ENCODE measurements around the gene CERT1. TPM values are rescaled to one million over a fixed set of nuclear protein-coding genes. Genes with fewer than 3 reads are reported as not detected.
A peak's percentile ranks its signal among the peaks of the same experiment; 100 is the strongest.

CERT1 gene
- total RNA-seq, 5 donors from 2014 or later (not counting 1 experiment from before 2014, with no cell fraction given) = 35.7 to 39.4 (median 38.0) TPM

GRCh38 chr5:75522025-75522424, 10.6 kb upstream of the CERT1 start:
- ATAC-seq (replicated peaks in 1 of 4) = no peak
- Histone ChIP-seq H3K27ac (ENCODE audit: low read length) (no peak overlapping the region), H3K4me3 (ENCODE audit: control insufficient read depth in 1 of 2, extremely low read depth in 1 of 2, low read length in 1 of 2) (no peak overlapping the region), H3K9me3 (peaks cover 8% of the 10 kb centered on the region), H3K36me3 (ENCODE audit: control insufficient read depth in 2 of 2, extremely low read depth in 1 of 2, insufficient read depth in 1 of 2, low read length in 1 of 2) (no peaks in the 10 kb centered on the region), H3K4me1 (ENCODE audit: control insufficient read depth in 1 of 2, extremely low read depth in 1 of 2, insufficient read depth in 2 of 2, low read length in 2 of 2) (peaks cover 5 to 15% of the 10 kb centered on the region in 2 experiments), H3K27me3 (replicated peaks in 1 of 2; ENCODE audit: control insufficient read depth in 2 of 2, extremely low read depth in 1 of 2, insufficient read depth in 2 of 2, low read length in 1 of 2) (no peaks in the 10 kb centered on the region)
- Mint-ChIP-seq H3K9me3 (peaks cover 4 to 21% (median 15%) of the 10 kb centered on the region in 3 donors), H3K36me3 (peaks cover 38% of the 10 kb centered on the region), H3K4me1 (peaks cover 59 to 64% (median 62%) of the 10 kb centered on the region in 3 donors), H3K27ac (no peak overlapping the region), H3K27me3 (no peaks in the 10 kb centered on the region), H3K4me3 (no peak overlapping the region)
- ChIA-PET POLR2A (no interaction called here), CTCF (no interaction called here)
- DNase-seq = no peak

GRCh38 chr5:75521195-75521594, 9.8 kb upstream of the CERT1 start:
- no CpG with 5 or more reads among the region's 2 CpGs for WGBS (ENCODE audit: insufficient coverage)
- peaks cover 3 to 13% of the 10 kb centered on the region in 2 experiments for H3K4me1 ChIP-seq (ENCODE audit: control insufficient read depth in 1 of 2, extremely low read depth in 1 of 2, insufficient read depth in 2 of 2, low read length in 2 of 2)
- peaks cover 8% of the 10 kb centered on the region for H3K9me3 ChIP-seq
- H3K4me1 Mint-ChIP-seq = peaks cover 60 to 64% (median 64%) of the 10 kb centered on the region in 3 donors
- H3K9me3 Mint-ChIP-seq = peaks cover 4 to 21% (median 15%) of the 10 kb centered on the region in 3 donors
- no peak overlapping the region for H3K4me3 Mint-ChIP-seq
- no peaks in the 10 kb centered on the region for H3K27me3 Mint-ChIP-seq
- H3K27ac ChIP-seq (ENCODE audit: low read length) = no peak overlapping the region
- CTCF ChIA-PET = no interaction called here
- no peaks in the 10 kb centered on the region for H3K27me3 ChIP-seq (replicated peaks in 1 of 2; ENCODE audit: control insufficient read depth in 2 of 2, extremely low read depth in 1 of 2, insufficient read depth in 2 of 2, low read length in 1 of 2)
- no peaks in the 10 kb centered on the region for H3K36me3 ChIP-seq (ENCODE audit: control insufficient read depth in 2 of 2, extremely low read depth in 1 of 2, insufficient read depth in 1 of 2, low read length in 1 of 2)
- POLR2A ChIA-PET = no interaction called here
- peaks cover 41% of the 10 kb centered on the region for H3K36me3 Mint-ChIP-seq
- ATAC-seq (replicated peaks in 1 of 4) = no peak
- H3K4me3 ChIP-seq (ENCODE audit: control insufficient read depth in 1 of 2, extremely low read depth in 1 of 2, low read length in 1 of 2) = no peak overlapping the region
- H3K27ac Mint-ChIP-seq = no peak overlapping the region
- DNase-seq = no peak

DNA sequence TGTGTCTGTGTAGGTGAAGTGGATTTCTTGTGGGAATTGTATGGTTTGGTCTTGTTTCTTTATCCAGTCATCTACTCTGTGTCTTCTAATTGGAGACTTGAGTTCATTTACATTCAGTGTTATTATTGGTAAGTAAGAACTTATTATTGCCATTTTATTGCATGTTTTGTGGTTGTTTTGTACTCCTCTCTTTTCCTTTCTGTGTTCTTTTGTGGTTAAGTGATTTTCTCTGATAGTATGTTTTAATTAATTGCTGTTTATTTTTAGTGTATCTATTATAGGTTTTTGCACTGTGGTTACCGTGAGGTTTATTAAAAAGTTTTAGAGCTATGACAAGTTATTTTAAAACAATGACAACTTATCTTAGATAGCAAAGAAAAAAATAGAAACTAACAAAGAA, 8.3 kb upstream of the CERT1 start:
- POLR2A ChIA-PET = no interaction called here
- Mint-ChIP-seq H3K4me3 (no peak overlapping the region), H3K27me3 (no peaks in the 10 kb centered on the region), H3K9me3 (peaks cover 4 to 21% (median 15%) of the 10 kb centered on the region in 3 donors), H3K27ac (no peak overlapping the region), H3K4me1 (peaks cover 50 to 57% (median 54%) of the 10 kb centered on the region in 3 donors), H3K36me3 (peaks cover 44% of the 10 kb centered on the region)
- Histone ChIP-seq H3K4me1 (ENCODE audit: control insufficient read depth in 1 of 2, extremely low read depth in 1 of 2, insufficient read depth in 2 of 2, low read length in 2 of 2) (peaks cover 3% of the 10 kb centered on the region in 2 experiments), H3K4me3 (ENCODE audit: control insufficient read depth in 1 of 2, extremely low read depth in 1 of 2, low read length in 1 of 2) (no peak overlapping the region), H3K27me3 (replicated peaks in 1 of 2; ENCODE audit: control insufficient read depth in 2 of 2, extremely low read depth in 1 of 2, insufficient read depth in 2 of 2, low read length in 1 of 2) (no peaks in the 10 kb centered on the region), H3K9me3 (peaks cover 8% of the 10 kb centered on the region), H3K27ac (ENCODE audit: low read length) (no peak overlapping the region), H3K36me3 (ENCODE audit: control insufficient read depth in 2 of 2, extremely low read depth in 1 of 2, insufficient read depth in 1 of 2, low read length in 1 of 2) (no peaks in the 10 kb centered on the region)
- DNase-seq (no peak), ATAC-seq (replicated peaks in 1 of 4) (no peak)
- CTCF ChIA-PET = interaction anchor here in 1 of 2 donors (0.6 kb wide), 1 partner anchor 20 kb away, joined by 3 read pairs; no protein-coding TSS in a partner anchor
- no CpG with 5 or more reads among the region's 1 CpG for WGBS (ENCODE audit: insufficient coverage)

DNA sequence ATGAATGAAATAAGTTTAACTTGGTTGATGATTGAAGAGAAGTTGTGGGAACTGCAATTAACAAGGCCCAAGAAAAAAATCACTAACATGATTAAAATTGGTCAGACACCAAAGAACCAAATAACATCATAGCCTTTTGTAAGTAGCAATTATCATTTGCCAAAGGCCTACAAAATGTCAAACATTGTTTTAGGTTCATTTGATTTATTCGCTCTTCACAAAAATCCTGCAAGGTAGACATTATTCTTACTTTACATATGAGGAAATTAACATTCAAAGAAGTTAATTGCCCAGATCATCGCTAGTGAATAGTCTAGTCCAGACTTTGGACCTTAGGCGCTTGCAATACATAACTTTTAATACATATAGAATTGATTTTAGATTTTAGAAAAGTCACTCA, 2.9 kb upstream of the CERT1 start:
- Histone ChIP-seq H3K27ac (ENCODE audit: low read length) (no peak overlapping the region), H3K4me3 (ENCODE audit: control insufficient read depth in 1 of 2, extremely low read depth in 1 of 2, low read length in 1 of 2) (no peak overlapping the region), H3K27me3 (replicated peaks in 1 of 2; ENCODE audit: control insufficient read depth in 2 of 2, extremely low read depth in 1 of 2, insufficient read depth in 2 of 2, low read length in 1 of 2) (no peaks in the 10 kb centered on the region), H3K4me1 (ENCODE audit: control insufficient read depth in 1 of 2, extremely low read depth in 1 of 2, insufficient read depth in 2 of 2, low read length in 2 of 2) (peaks cover 16 to 20% of the 10 kb centered on the region in 2 experiments), H3K9me3 (no peaks in the 10 kb centered on the region), H3K36me3 (ENCODE audit: control insufficient read depth in 2 of 2, extremely low read depth in 1 of 2, insufficient read depth in 1 of 2, low read length in 1 of 2) (no peaks in the 10 kb centered on the region)
- ATAC-seq (replicated peaks in 1 of 4) (no peak), DNase-seq (no peak)
- no CpG with 5 or more reads among the region's 3 CpGs for WGBS (ENCODE audit: insufficient coverage)
- Mint-ChIP-seq H3K36me3 (peaks cover 16% of the 10 kb centered on the region), H3K4me3 (no peak overlapping the region), H3K27ac (no peak overlapping the region), H3K27me3 (no peaks in the 10 kb centered on the region), H3K4me1 (peaks cover 63 to 70% (median 68%) of the 10 kb centered on the region in 3 donors), H3K9me3 (no peaks in the 10 kb centered on the region)
- CTCF ChIA-PET = no interaction called here
- POLR2A ChIA-PET = no interaction called here

- H3K27me3 ChIP-seq (replicated peaks in 1 of 2; ENCODE audit: control insufficient read depth in 2 of 2, extremely low read depth in 1 of 2, insufficient read depth in 2 of 2, low read length in 1 of 2) = no peaks in the 10 kb centered on the region
- ATAC-seq (replicated peaks in 1 of 4) = no peak
- H3K4me1 ChIP-seq (ENCODE audit: control insufficient read depth in 1 of 2, extremely low read depth in 1 of 2, insufficient read depth in 2 of 2, low read length in 2 of 2) = peaks cover 20 to 21% of the 10 kb centered on the region in 2 experiments
- H3K36me3 ChIP-seq (ENCODE audit: control insufficient read depth in 2 of 2, extremely low read depth in 1 of 2, insufficient read depth in 1 of 2, low read length in 1 of 2) = no peaks in the 10 kb centered on the region
- H3K4me1 Mint-ChIP-seq = peaks cover 61 to 69% (median 68%) of the 10 kb centered on the region in 3 donors
- no CpG with 5 or more reads among the region's 1 CpG for WGBS (ENCODE audit: insufficient coverage)
- no peaks in the 10 kb centered on the region for H3K9me3 ChIP-seq
- peaks cover 13% of the 10 kb centered on the region for H3K36me3 Mint-ChIP-seq
- no peak overlapping the region for H3K27ac ChIP-seq (ENCODE audit: low read length)
- H3K27ac Mint-ChIP-seq = no peak overlapping the region
- DNase-seq = no peak
- no peaks in the 10 kb centered on the region for H3K27me3 Mint-ChIP-seq
- ChIA-PET POLR2A (no interaction called here), CTCF (no interaction called here)
- H3K4me3 ChIP-seq (ENCODE audit: control insufficient read depth in 1 of 2, extremely low read depth in 1 of 2, low read length in 1 of 2) = no peak overlapping the region
- no peak overlapping the region for H3K4me3 Mint-ChIP-seq
- no peaks in the 10 kb centered on the region for H3K9me3 Mint-ChIP-seq
Measured at GRCh38 chr5:75513841-75514240, 2.4 kb upstream of the CERT1 start.

DNA sequence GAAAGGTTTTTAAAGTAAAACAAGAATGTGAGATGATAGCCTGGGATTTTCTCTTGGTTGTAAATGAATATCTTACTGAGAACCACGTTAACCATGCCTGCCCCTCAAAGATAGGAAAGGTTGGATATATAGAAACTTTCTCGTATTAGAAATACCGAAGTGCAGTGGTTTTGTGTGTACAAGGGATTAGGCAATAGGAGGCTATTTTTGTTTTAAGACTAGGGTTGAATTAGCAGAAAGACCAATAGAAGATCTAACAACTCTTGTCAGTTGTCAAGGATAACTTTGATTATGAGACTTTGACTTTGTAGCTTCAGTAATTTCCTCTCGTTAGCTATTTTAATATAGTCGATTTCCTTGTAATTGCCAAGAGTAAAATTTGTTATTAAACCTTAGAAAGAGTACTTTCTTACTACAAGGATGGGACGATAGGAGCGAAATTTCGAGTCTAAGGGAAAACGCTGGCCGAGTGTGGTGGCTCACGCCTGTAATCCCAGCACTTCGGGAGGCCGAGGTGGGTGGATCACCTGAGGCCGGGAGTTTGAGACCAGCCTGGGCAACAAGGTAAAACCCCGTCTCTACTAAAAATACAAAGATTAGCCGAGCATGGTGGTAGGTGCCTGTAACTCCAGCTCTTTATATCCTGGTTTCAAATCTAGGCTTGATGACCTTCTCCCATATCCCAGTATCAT, 1.1 kb upstream of the CERT1 start:
- Histone ChIP-seq H3K36me3 (ENCODE audit: control insufficient read depth in 2 of 2, extremely low read depth in 1 of 2, insufficient read depth in 1 of 2, low read length in 1 of 2) (no peaks in the 10 kb centered on the region), H3K27ac (ENCODE audit: low read length) (peak overlapping the region; percentile 73), H3K4me3 (ENCODE audit: control insufficient read depth in 1 of 2, extremely low read depth in 1 of 2, low read length in 1 of 2) (peak overlapping the region; percentile 83 to 84), H3K9me3 (no peaks in the 10 kb centered on the region), H3K4me1 (ENCODE audit: control insufficient read depth in 1 of 2, extremely low read depth in 1 of 2, insufficient read depth in 2 of 2, low read length in 2 of 2) (peaks cover 17 to 24% of the 10 kb centered on the region in 2 experiments), H3K27me3 (replicated peaks in 1 of 2; ENCODE audit: control insufficient read depth in 2 of 2, extremely low read depth in 1 of 2, insufficient read depth in 2 of 2, low read length in 1 of 2) (no peaks in the 10 kb centered on the region)
- CTCF ChIA-PET = interaction anchor here in 1 of 2 donors (0.9 kb wide), 1 partner anchor 1213 kb away, joined by 3 read pairs; no protein-coding TSS in a partner anchor
- DNase-seq = no peak
- peak overlapping the region; percentile 91 to 94 for H3K27ac Mint-ChIP-seq
- H3K36me3 Mint-ChIP-seq = peaks cover 7% of the 10 kb centered on the region
- WGBS (ENCODE audit: insufficient coverage) = 75% methylated on average over 15 of the region's 16 CpGs
- no peaks in the 10 kb centered on the region for H3K27me3 Mint-ChIP-seq
- H3K4me3 Mint-ChIP-seq = peak overlapping the region; percentile 93 to 94 (median 93)
- POLR2A ChIA-PET = interaction anchor here in 1 of 2 donors (1.2 kb wide), 1 partner anchor 205 kb away, joined by 4 read pairs; the partner anchor contains the start of gene POC5
- ATAC-seq (replicated peaks in 1 of 4) = no peak
- H3K9me3 Mint-ChIP-seq = no peaks in the 10 kb centered on the region
- peaks cover 61 to 71% (median 69%) of the 10 kb centered on the region in 3 donors for H3K4me1 Mint-ChIP-seq
